H9 (cell line): ENCODE measurements around the gene MINPP1. TPM values are rescaled to one million over a fixed set of nuclear protein-coding genes. Genes with fewer than 3 reads are reported as not detected.

Source experiments
- DNase-seq: peaks from one replicate; pipeline ENCODE4 v3.0.0-alpha.2; 2017
- H2AFZ ChIP-seq: one replicate; pipeline ENCODE4 v1.6.1; 2013; ENCODE audit warnings: mild to moderate bottlenecking, low read length, control low read depth, moderate library complexity
- H2AK5ac ChIP-seq: 2 replicates; pipeline ENCODE4 v1.6.1; 2013; ENCODE audit warnings: low read length, control low read depth, mixed read lengths; ENCODE audit not compliant: insufficient read length
- H2BK120ac ChIP-seq: one replicate; pipeline ENCODE4 v1.6.1; 2013; ENCODE audit warnings: low read depth, mild to moderate bottlenecking, low read length, control low read depth, inconsistent platforms; ENCODE audit not compliant: poor library complexity, severe bottlenecking
- H2BK12ac ChIP-seq: 2 replicates; pipeline ENCODE4 v1.6.1; 2013; ENCODE audit warnings: low read length, control low read depth, mixed read lengths, low read depth; ENCODE audit not compliant: insufficient read length
- H2BK15ac ChIP-seq: 2 replicates; pipeline ENCODE4 v1.6.1; 2013; ENCODE audit warnings: low read depth, low read length, control low read depth
- H2BK20ac ChIP-seq: one replicate; pipeline ENCODE4 v1.6.1; 2013; ENCODE audit warnings: low read depth, mild to moderate bottlenecking, low read length, control low read depth, inconsistent platforms; ENCODE audit not compliant: poor library complexity, severe bottlenecking
- H2BK5ac ChIP-seq: 2 replicates; pipeline ENCODE4 v1.6.1; 2013; ENCODE audit warnings: low read length, control low read depth, mixed read lengths; ENCODE audit not compliant: insufficient read length
- H3K14ac ChIP-seq: 2 replicates; pipeline ENCODE4 v1.6.1; 2013; ENCODE audit warnings: low read length, control low read depth; ENCODE audit not compliant: insufficient read depth
- H3K18ac ChIP-seq: 2 replicates; pipeline ENCODE4 v1.6.1; 2013; ENCODE audit warnings: low read depth, mild to moderate bottlenecking, mixed read lengths, low read length, control low read depth; ENCODE audit not compliant: insufficient read length
- H3K23ac ChIP-seq: 2 replicates; pipeline ENCODE4 v1.6.1; 2013; ENCODE audit warnings: low read length, control low read depth, mixed read lengths, low read depth; ENCODE audit not compliant: insufficient read length
- H3K23me2 ChIP-seq: 2 replicates; pipeline ENCODE4 v1.6.1; 2013; ENCODE audit warnings: low read depth, mild to moderate bottlenecking, mixed read lengths, low read length, control low read depth; ENCODE audit not compliant: insufficient read length, poor library complexity, severe bottlenecking
- H3K27ac ChIP-seq: 2 replicates; pipeline ENCODE4 v1.5.1; 2013; ENCODE audit warnings: low read length, control low read depth, mixed read lengths, low read depth; ENCODE audit not compliant: insufficient read length
- H3K27me3 ChIP-seq: 2 replicates; pipeline ENCODE4 v1.6.1; 2013; ENCODE audit warnings: low read length, control low read depth, inconsistent platforms; ENCODE audit not compliant: insufficient read depth
- H3K4ac ChIP-seq: 2 replicates; pipeline ENCODE4 v1.6.1; 2013; ENCODE audit warnings: low read depth, mild to moderate bottlenecking, control low read depth, inconsistent platforms, low read length, moderate library complexity
- H3K4me1 ChIP-seq: 2 replicates; pipeline ENCODE4 v1.6.1; 2013; ENCODE audit warnings: low read length, control low read depth, inconsistent platforms; ENCODE audit not compliant: insufficient read depth
- H3K4me2 ChIP-seq: 2 replicates; pipeline ENCODE4 v1.6.1; 2013; ENCODE audit warnings: low read length, control low read depth, mixed read lengths; ENCODE audit not compliant: insufficient read length, insufficient read depth
- H3K56ac ChIP-seq: 2 replicates; pipeline ENCODE4 v1.6.1; 2013; ENCODE audit warnings: low read depth, mild to moderate bottlenecking, mixed read lengths, low read length, control low read depth; ENCODE audit not compliant: insufficient read length
- H3K79me1 ChIP-seq: 2 replicates; pipeline ENCODE4 v1.6.1; 2013; ENCODE audit warnings: low read depth, mild to moderate bottlenecking, moderate library complexity, low read length, control low read depth, inconsistent platforms; ENCODE audit not compliant: insufficient read depth, poor library complexity, severe bottlenecking
- H3K79me2 ChIP-seq: 2 replicates; pipeline ENCODE4 v1.6.1; 2013; ENCODE audit warnings: low read length, control low read depth, inconsistent platforms; ENCODE audit not compliant: insufficient read depth
- H3K9ac ChIP-seq: 2 replicates; pipeline ENCODE4 v1.6.1; 2013; ENCODE audit warnings: low read length, control low read depth, mixed read lengths; ENCODE audit not compliant: insufficient read length; ENCODE audit errors: extremely low read depth
- H3K9me3 ChIP-seq: one replicate; pipeline ENCODE4 v1.6.1; 2013; ENCODE audit warnings: low read depth, low read length, inconsistent platforms; ENCODE audit not compliant: control insufficient read depth
- H3T11ph ChIP-seq: one replicate; pipeline ENCODE4 v1.6.1; 2013; ENCODE audit warnings: mild to moderate bottlenecking, low read length, control low read depth, inconsistent platforms
- H4K20me1 ChIP-seq: one replicate; pipeline ENCODE4 v1.6.1; 2013; ENCODE audit not compliant: control insufficient read depth, insufficient read length, insufficient read depth
- H4K5ac ChIP-seq: 2 replicates; pipeline ENCODE4 v1.6.1; 2013; ENCODE audit warnings: low read depth, mild to moderate bottlenecking, mixed read lengths, low read length, control low read depth; ENCODE audit not compliant: insufficient read length
- H4K8ac ChIP-seq: replicated peaks from 2 replicates; pipeline ENCODE4 v1.6.1; 2013; ENCODE audit warnings: low read length, control low read depth, mixed read lengths, low read depth; ENCODE audit not compliant: insufficient read length
- H4K91ac ChIP-seq: 2 replicates; pipeline ENCODE4 v1.6.1; 2013; ENCODE audit warnings: low read depth, mild to moderate bottlenecking, moderate library complexity, mixed read lengths, low read length, control low read depth; ENCODE audit not compliant: insufficient read length
- H3K27ac Mint-ChIP-seq, 3 experiments: 2 replicates in 2 of 3; 3 replicates in 1 of 3; pipeline ENCODE4 v1.8.0; 2020 to 2021; ENCODE audit warnings: mixed read lengths in 3 of 3, mild to moderate bottlenecking in 1 of 3, moderate library complexity in 1 of 3
- H3K27me3 Mint-ChIP-seq: 2 replicates; pipeline ENCODE4 v1.8.0; 2021; ENCODE audit warnings: low read depth, mild to moderate bottlenecking, moderate library complexity, mixed read lengths
- H3K36me3 Mint-ChIP-seq, 3 experiments: 2 replicates in 2 of 3; 3 replicates in 1 of 3; pipeline ENCODE4 v1.8.0; 2020 to 2021; ENCODE audit warnings: low read depth in 3 of 3, mixed read lengths in 3 of 3; ENCODE audit not compliant: insufficient read depth in 1 of 3
- H3K4me1 Mint-ChIP-seq, 2 experiments: 2 replicates each; pipeline ENCODE4 v1.8.0; 2020; ENCODE audit warnings: mixed read lengths in 2 of 2
- H3K4me3 Mint-ChIP-seq, 2 experiments: 2 replicates in 1 of 2; 3 replicates in 1 of 2; pipeline ENCODE4 v1.8.0; 2020 to 2021; ENCODE audit warnings: mild to moderate bottlenecking in 2 of 2, mixed read lengths in 2 of 2, moderate library complexity in 1 of 2
- H3K9me3 Mint-ChIP-seq, 2 experiments: 2 replicates in 1 of 2; 3 replicates in 1 of 2; pipeline ENCODE4 v1.8.0; 2020; ENCODE audit warnings: mild to moderate bottlenecking in 2 of 2, mixed read lengths in 2 of 2, moderate library complexity in 1 of 2
- CTCF ChIP-seq: fragments of 200-600 bp; sonication (generic); conservative IDR thresholded peaks from 3 replicates; pipeline ENCODE4 v1.8.0; 2021; ENCODE audit warnings: antibody characterized with exemption, mild to moderate bottlenecking
- WGBS: extraction: QIAGEN DNeasy Blood & Tissue Kit; methylation state at CpG from one replicate; pipeline ENCODE4 v1.1.7; 2013; ENCODE audit warnings: missing lambda C conversion rate, low lambda C conversion rate, mixed read lengths; ENCODE audit not compliant: insufficient read length; ENCODE audit errors: extremely low coverage; 5-methylcytosine and 5-hydroxymethylcytosine counted together
- total RNA-seq: library from RNA; stranded (reverse); gene quantifications from 2 replicates; pipeline ENCODE4 v1.2.1, GENCODE V29; 2021

Gene MINPP1
- total RNA-seq, 1 experiment from 2014 or later, result 30.3 TPM

DNA sequence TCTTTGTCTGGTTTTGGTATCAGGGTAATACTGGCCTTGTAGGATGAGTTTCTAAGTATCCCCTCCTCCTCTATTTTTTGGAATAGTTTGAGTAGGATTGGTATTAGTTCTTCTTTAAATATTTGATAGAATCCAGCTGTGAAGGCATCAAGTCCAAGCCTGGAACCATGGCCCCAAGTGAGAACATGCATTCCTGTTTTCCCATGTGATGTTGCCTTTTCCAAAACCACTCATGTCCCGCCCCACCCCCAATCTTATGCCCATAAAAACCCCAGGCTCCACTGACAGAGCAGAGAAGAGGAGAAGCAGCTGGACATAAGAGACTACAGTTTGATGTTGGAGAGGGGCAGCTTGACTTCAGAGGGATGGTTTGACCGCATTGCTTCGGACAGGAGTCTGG is 71.2 kb downstream of the MINPP1 start:
- Histone ChIP-seq H3K4me1 (no peaks in the 10 kb centered on the region), H2BK15ac (no peak overlapping the region), H3K27ac (no peak overlapping the region), H2BK12ac (no peak overlapping the region), H3K23me2 (no peaks in the 10 kb centered on the region), H3K9me3 (no peaks in the 10 kb centered on the region), H2BK5ac (no peak overlapping the region), H3K56ac (no peak overlapping the region), H3K18ac (no peak overlapping the region), H3K79me2 (no peaks in the 10 kb centered on the region), H2BK120ac (no peak overlapping the region), H2AFZ (no peak overlapping the region), H3K9ac (no peak overlapping the region), H3K4ac (no peak overlapping the region), H4K20me1 (no peaks in the 10 kb centered on the region), H4K91ac (no peak overlapping the region), H2BK20ac (no peak overlapping the region), H4K5ac (no peak overlapping the region), H4K8ac (no peak overlapping the region), H3K79me1 (no peaks in the 10 kb centered on the region), H3K23ac (no peak overlapping the region), H2AK5ac (no peak overlapping the region), H3K27me3 (no peaks in the 10 kb centered on the region), H3T11ph (no peak overlapping the region), H3K4me2 (no peak overlapping the region), H3K14ac (no peak overlapping the region)
- 0 out of 2 replicates have a peak, but pooled peaks cover 2% of the 10 kb centered on the region for H3K27me3 Mint-ChIP-seq
- H3K4me1 Mint-ChIP-seq, result peaks cover 5 to 8% of the 10 kb centered on the region in 2 experiments
- H3K9me3 Mint-ChIP-seq, result peaks cover 10 to 14% of the 10 kb centered on the region in 2 experiments
- no peak for TF ChIP-seq CTCF
- no peak overlapping the region for H3K27ac Mint-ChIP-seq
- peaks cover 0 to 3% (median under 1%) of the 10 kb centered on the region in 3 experiments; a peak in 3 of 7 replicates for H3K36me3 Mint-ChIP-seq
- no CpG with 5 or more reads among the region's 3 CpGs for WGBS
- H3K4me3 Mint-ChIP-seq, result no peak overlapping the region
- no peak for DNase-seq
